Measurements from ENCODE around the gene CCHCR1. TPM values are rescaled to one million over a fixed set of nuclear protein-coding genes. Genes with fewer than 3 reads are reported as not detected.

CCHCR1 gene
- total and polyA plus RNA-seq, 9 of the 15 experiments (the other 6 are each of a cell fraction or from before 2014, with no cell fraction given) = 1.2 to 47.3 (median 32.0) TPM

DNA sequence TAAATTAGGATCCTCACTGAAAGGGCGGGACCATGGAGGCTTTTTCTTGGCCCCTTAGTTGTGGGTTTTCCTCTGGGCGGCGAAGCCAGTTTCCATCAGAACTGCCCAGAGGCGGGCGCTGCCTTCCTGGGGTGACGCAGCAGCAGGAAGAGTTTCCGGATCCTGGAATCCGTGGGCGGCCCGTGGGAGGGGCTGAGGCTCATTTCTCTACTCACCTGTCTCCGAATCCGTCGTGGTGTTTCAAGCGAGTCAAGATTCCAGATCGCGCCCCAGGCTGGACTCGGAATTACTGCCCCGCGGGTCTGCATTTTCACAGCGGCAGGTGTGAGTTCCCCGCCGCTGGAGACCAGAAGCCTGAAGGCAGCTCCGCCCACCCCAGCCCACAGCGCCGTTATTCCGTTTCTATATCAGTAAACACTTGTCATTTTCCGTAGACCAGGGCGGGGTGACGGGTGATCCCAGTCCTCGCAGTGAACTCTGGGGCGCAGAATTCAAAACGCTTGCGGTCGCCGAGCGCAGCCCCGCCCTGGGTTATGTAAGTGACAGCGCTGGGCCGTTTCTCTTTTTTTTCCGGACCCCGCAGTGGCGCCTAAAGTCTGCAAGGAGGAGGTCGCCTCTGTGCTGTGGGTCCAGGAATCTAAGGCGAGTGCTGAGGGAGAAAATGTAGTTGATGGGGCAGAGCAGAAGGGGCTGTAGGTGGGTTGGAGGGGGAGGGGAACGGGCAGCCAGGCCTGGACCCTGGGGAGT, 40.1 kb upstream of the CCHCR1 start:
- no peaks in the 10 kb centered on the region for H4K20me1 ChIP-seq (replicated peaks; ENCODE audit: control insufficient read depth, insufficient read depth, low read length)
- ChIA-PET CTCF (ENCODE audit: low intra/inter-chr PET ratio) (interaction anchor here (0.7 to 2.7 kb wide), 3 partner anchors 91 to 244 kb away, joined by 4 to 29 read pairs (median 10); no protein-coding TSS in a partner anchor), POLR2A (interaction anchor here (0.6 to 2.7 kb wide), 17 partner anchors 9 to 343 kb away, joined by 3 to 17 read pairs (median 3); partner anchors contain the start of genes MICA and PSORS1C2)
- DNase-seq (ENCODE audit: extremely low read depth in 1 of 4, low spot score in 3 of 4) = peak; percentile 74 to 96 (median 80)
- peak overlapping the region; percentile 58 for H3K4me3 ChIP-seq
- in situ Hi-C loops (cut with MboI) (loop anchor here (5.0 kb wide), 1 partner anchor 170 kb away; no protein-coding TSS in a partner anchor), intact Hi-C loops (cut with micrococcal nuclease) (loop anchor here (1.0 to 10.0 kb wide), 3 partner anchors 170 to 387 kb away; partner anchors contain the start of genes LST1 and LTB)
- under 1% methylated on average over 44 of the region's 45 CpGs for WGBS (ENCODE audit: insufficient coverage, low coverage, missing lambda C conversion rate)
- peak; percentile 90 for ATAC-seq
- H3K9me1 ChIP-seq (ENCODE audit: control insufficient read depth, insufficient read depth, low read length) = no peaks in the 10 kb centered on the region
- peaks cover 14 to 17% of the 10 kb centered on the region in 2 experiments for H3K4me1 ChIP-seq (replicated peaks in 1 of 2; ENCODE audit: control insufficient read depth in 2 of 2, insufficient read depth in 2 of 2, low read length in 2 of 2)
- peak overlapping the region; percentile 86 for H3K4me2 ChIP-seq (ENCODE audit: insufficient read depth, low read length)
- H3K27me3 ChIP-seq (ENCODE audit: control insufficient read depth in 2 of 2, insufficient read depth in 2 of 2, low read length in 2 of 2) = no peaks in the 10 kb centered on the region
- H3K9ac ChIP-seq (ENCODE audit: insufficient read depth in 1 of 2, low read depth in 2 of 2, low read length in 2 of 2) = peak overlapping the region; percentile 90 to 95
- no peaks in the 10 kb centered on the region; the same call in 1 of the 2 replicates for H3K9me3 ChIP-seq (replicated peaks; ENCODE audit: control insufficient read depth, insufficient read depth, low read depth, low read length)
- FAIRE-seq = peak; percentile 93
- H3K27ac ChIP-seq (ENCODE audit: extremely low read depth, low read depth, low read length) = peak overlapping the region; percentile 98
- H3K36me3 ChIP-seq (ENCODE audit: control insufficient read depth, insufficient read depth, low read length) = peaks cover 4% of the 10 kb centered on the region; the same call in 1 of the 3 replicates
- peak overlapping the region; percentile 96 for H2AFZ ChIP-seq (ENCODE audit: low read depth, low read length)
- peaks cover 31% of the 10 kb centered on the region for H3K79me2 ChIP-seq (ENCODE audit: control insufficient read depth, insufficient read depth, low read length)
- TSS peak; percentile 87 for BruUV-seq (replicated peaks)
- no peak for TF ChIP-seq ZC3H8 (IDR thresholded peaks at IDR 0.05)
- TF ChIP-seq HLTF (IDR thresholded peaks at IDR 0.05) = no peak
- peak; percentile 13; the same call in 1 of the 2 replicates for TF ChIP-seq CHD2 (IDR thresholded peaks at IDR 0.05; ENCODE audit: low read depth, low read length)
- TF ChIP-seq KLF16 (IDR thresholded peaks at IDR 0.05) = no peak
- no peak for TF ChIP-seq SRSF9 (IDR thresholded peaks at IDR 0.05; ENCODE audit: borderline replicate concordance, low read depth, low read length)
- TF ChIP-seq, protein P1, sequence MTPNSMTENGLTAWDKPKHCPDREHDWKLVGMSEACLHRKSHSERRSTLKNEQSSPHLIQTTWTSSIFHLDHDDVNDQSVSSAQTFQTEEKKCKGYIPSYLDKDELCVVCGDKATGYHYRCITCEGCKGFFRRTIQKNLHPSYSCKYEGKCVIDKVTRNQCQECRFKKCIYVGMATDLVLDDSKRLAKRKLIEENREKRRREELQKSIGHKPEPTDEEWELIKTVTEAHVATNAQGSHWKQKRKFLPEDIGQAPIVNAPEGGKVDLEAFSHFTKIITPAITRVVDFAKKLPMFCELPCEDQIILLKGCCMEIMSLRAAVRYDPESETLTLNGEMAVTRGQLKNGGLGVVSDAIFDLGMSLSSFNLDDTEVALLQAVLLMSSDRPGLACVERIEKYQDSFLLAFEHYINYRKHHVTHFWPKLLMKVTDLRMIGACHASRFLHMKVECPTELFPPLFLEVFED (CRISPR knock-in tag; conservative IDR thresholded peaks at IDR 0.05) = 0 out of 2 replicates have a peak, but pooled peaks have one; percentile 35
- TF ChIP-seq EP300 (IDR thresholded peaks at IDR 0.05; ENCODE audit: low read length) = peak; percentile 69
- TF ChIP-seq EGR1 (conservative IDR thresholded peaks at IDR 0.05) = peak; percentile 98
- peak; percentile 47 for TF ChIP-seq RBM39 (optimal IDR thresholded peaks at IDR 0.05; ENCODE audit: low read depth, low read length)
- TF ChIP-seq, protein P2, sequence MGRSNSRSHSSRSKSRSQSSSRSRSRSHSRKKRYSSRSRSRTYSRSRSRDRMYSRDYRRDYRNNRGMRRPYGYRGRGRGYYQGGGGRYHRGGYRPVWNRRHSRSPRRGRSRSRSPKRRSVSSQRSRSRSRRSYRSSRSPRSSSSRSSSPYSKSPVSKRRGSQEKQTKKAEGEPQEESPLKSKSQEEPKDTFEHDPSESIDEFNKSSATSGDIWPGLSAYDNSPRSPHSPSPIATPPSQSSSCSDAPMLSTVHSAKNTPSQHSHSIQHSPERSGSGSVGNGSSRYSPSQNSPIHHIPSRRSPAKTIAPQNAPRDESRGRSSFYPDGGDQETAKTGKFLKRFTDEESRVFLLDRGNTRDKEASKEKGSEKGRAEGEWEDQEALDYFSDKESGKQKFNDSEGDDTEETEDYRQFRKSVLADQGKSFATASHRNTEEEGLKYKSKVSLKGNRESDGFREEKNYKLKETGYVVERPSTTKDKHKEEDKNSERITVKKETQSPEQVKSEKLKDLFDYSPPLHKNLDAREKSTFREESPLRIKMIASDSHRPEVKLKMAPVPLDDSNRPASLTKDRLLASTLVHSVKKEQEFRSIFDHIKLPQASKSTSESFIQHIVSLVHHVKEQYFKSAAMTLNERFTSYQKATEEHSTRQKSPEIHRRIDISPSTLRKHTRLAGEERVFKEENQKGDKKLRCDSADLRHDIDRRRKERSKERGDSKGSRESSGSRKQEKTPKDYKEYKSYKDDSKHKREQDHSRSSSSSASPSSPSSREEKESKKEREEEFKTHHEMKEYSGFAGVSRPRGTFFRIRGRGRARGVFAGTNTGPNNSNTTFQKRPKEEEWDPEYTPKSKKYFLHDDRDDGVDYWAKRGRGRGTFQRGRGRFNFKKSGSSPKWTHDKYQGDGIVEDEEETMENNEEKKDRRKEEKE (IDR thresholded peaks at IDR 0.05; ENCODE audit: borderline replicate concordance in 1 of 2, control insufficient read depth in 1 of 2, low read depth in 2 of 2, low read length in 1 of 2) = no peak
- TF ChIP-seq ZNF586 (CRISPR knock-in tag; conservative IDR thresholded peaks at IDR 0.05) = no peak
- peak in 1 of 2 experiments; percentile 10; a peak in 1 of 4 replicates for TF ChIP-seq RAD21 (CRISPR knock-in tag; conservative IDR thresholded peaks at IDR 0.05 in 1 of 2, IDR thresholded peaks at IDR 0.05 in 1 of 2)
- no peak for TF ChIP-seq HNRNPL (IDR thresholded peaks at IDR 0.05; ENCODE audit: low read depth, low read length)
- 0 out of 4 replicates have a peak, but pooled peaks of 1 of the 2 experiments have one; percentile 50 for TF ChIP-seq KDM1A (IDR thresholded peaks at IDR 0.05)
- TF ChIP-seq HNRNPLL (IDR thresholded peaks at IDR 0.05; ENCODE audit: low read depth, low read length, poor library complexity, severe bottlenecking) = peak; percentile 69
- TF ChIP-seq FUS (optimal IDR thresholded peaks at IDR 0.05; ENCODE audit: low read depth, low read length) = no peak
- no peak for TF ChIP-seq TAF15 (IDR thresholded peaks at IDR 0.05; ENCODE audit: low read depth, low read length)
- TF ChIP-seq TRIM28 (IDR thresholded peaks at IDR 0.05) = no peak
